SU-DHL-6 (cell line): ENCODE data around the gene PRDM16.

ENCODE experiments used
- H2AFZ ChIP-seq: fragments of 200-600 bp; sonication (generic); 2 replicates; pipeline ENCODE4 v1.6.1; 2014; ENCODE audit warnings: low read depth, mild to moderate bottlenecking, moderate library complexity, mixed read lengths, antibody characterized with exemption, low read length; ENCODE audit not compliant: severe bottlenecking
- H3F3A ChIP-seq: fragments of 200-600 bp; shearing (Covaris generic); 2 replicates; pipeline ENCODE4 v1.6.0; 2016; ENCODE audit warnings: antibody characterized with exemption, mild to moderate bottlenecking; ENCODE audit not compliant: insufficient read depth
- H3K27ac ChIP-seq: fragments of 200-600 bp; sonication (generic); 2 replicates; pipeline ENCODE4 v1.5.1; 2016; ENCODE audit warnings: low read depth, mild to moderate bottlenecking, low read length, moderate library complexity, mixed read lengths
- H3K27me3 ChIP-seq: fragments of 200-600 bp; sonication (generic), shearing (Covaris generic); 2 replicates; pipeline ENCODE4 v1.6.0; 2014; ENCODE audit warnings: mild to moderate bottlenecking, low read length
- H3K36me3 ChIP-seq: fragments of 200-600 bp; sonication (generic); 2 replicates; pipeline ENCODE4 v1.6.1; 2014; ENCODE audit warnings: mild to moderate bottlenecking, low read length, mixed read lengths
- H3K4me2 ChIP-seq: fragments of 300-600, 200-600 bp; shearing (Covaris generic), sonication (generic); 2 replicates; pipeline ENCODE4 v1.6.0; 2014; ENCODE audit warnings: low read length, low read depth, mild to moderate bottlenecking; ENCODE audit not compliant: poor library complexity, severe bottlenecking
- H3K4me3 ChIP-seq: fragments of 200-600 bp; sonication (generic); 2 replicates; pipeline ENCODE4 v1.5.1; 2014; ENCODE audit warnings: antibody characterized with exemption, low read length, mild to moderate bottlenecking, mixed read lengths; ENCODE audit not compliant: insufficient read depth, poor library complexity, severe bottlenecking
- H3K79me2 ChIP-seq: fragments of 200-600 bp; sonication (generic); 2 replicates; pipeline ENCODE4 v1.6.1; 2014; ENCODE audit warnings: mild to moderate bottlenecking, low read length, moderate library complexity; ENCODE audit not compliant: insufficient read depth
- H3K9ac ChIP-seq: fragments of 200-600 bp; sonication (generic); 2 replicates; pipeline ENCODE4 v1.7.0; 2014; ENCODE audit warnings: mild to moderate bottlenecking, low read length
- H3K9me2 ChIP-seq: fragments of 200-600 bp; sonication (generic); replicated peaks from 2 replicates; pipeline ENCODE4 v1.6.1; 2014; ENCODE audit warnings: low read length; ENCODE audit not compliant: insufficient read depth
- H3K9me3 ChIP-seq: fragments of 200-600 bp; sonication (generic); 2 replicates; pipeline ENCODE4 v1.6.1; 2014; ENCODE audit warnings: low read length, mixed read lengths; ENCODE audit not compliant: insufficient read depth
- H4K20me1 ChIP-seq: fragments of 200-600 bp; sonication (generic); 2 replicates; pipeline ENCODE4 v1.6.1; 2014; ENCODE audit warnings: low read depth, mild to moderate bottlenecking, antibody characterized with exemption, low read length, moderate library complexity, mixed read lengths
- EZH2phosphoT487 ChIP-seq: fragments of 200-600 bp; sonication (generic), shearing (Covaris generic); conservative IDR thresholded peaks from 2 replicates; pipeline ENCODE4 v1.6.1; 2018; ENCODE audit warnings: mild to moderate bottlenecking, antibody characterized with exemption, low read length, moderate library complexity, mixed read lengths
- TF ChIP-seq, protein P1 (sequence below): fragments of 200-600 bp; sonication (generic); IDR thresholded peaks from one replicate; pipeline ENCODE4 v1.5.1; 2017; ENCODE audit warnings: antibody characterized with exemption, mild to moderate bottlenecking, low read length, moderate library complexity; ENCODE audit not compliant: insufficient read depth, poor library complexity, severe bottlenecking

The PRDM16 gene

DNA sequence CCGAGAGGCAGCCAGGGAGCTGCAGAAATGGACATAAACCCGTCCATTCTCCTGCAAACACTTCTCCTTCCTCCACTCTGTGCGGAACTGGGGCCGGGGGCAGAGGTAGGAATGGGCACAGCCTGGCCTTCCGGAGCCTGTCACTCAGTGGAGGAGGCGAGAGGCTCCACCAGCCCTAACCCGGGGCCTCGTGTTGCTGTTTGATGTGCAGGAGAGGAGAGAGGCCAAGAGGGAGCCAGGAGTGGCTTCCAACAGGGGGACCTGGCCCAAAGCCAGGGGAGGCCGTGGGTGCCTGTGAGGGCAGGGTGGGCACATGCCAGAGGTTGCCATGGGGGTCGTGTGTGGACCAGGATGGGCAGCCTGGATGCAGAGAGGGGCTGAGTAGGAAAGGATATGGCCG is 227.3 kb downstream of the PRDM16 start:
- Histone ChIP-seq H3K9me3 (no peaks in the 10 kb centered on the region), H3K4me2 (no peak overlapping the region), H3K27me3 (no peaks in the 10 kb centered on the region), H3F3A (no peaks in the 10 kb centered on the region), H2AFZ (no peak overlapping the region), H3K79me2 (no peaks in the 10 kb centered on the region), H3K27ac (no peak overlapping the region), H3K9ac (no peak overlapping the region), H3K9me2 (no peaks in the 10 kb centered on the region), H3K4me3 (no peak overlapping the region), H3K36me3 (no peaks in the 10 kb centered on the region), H4K20me1 (no peaks in the 10 kb centered on the region)
- TF ChIP-seq, protein P1, sequence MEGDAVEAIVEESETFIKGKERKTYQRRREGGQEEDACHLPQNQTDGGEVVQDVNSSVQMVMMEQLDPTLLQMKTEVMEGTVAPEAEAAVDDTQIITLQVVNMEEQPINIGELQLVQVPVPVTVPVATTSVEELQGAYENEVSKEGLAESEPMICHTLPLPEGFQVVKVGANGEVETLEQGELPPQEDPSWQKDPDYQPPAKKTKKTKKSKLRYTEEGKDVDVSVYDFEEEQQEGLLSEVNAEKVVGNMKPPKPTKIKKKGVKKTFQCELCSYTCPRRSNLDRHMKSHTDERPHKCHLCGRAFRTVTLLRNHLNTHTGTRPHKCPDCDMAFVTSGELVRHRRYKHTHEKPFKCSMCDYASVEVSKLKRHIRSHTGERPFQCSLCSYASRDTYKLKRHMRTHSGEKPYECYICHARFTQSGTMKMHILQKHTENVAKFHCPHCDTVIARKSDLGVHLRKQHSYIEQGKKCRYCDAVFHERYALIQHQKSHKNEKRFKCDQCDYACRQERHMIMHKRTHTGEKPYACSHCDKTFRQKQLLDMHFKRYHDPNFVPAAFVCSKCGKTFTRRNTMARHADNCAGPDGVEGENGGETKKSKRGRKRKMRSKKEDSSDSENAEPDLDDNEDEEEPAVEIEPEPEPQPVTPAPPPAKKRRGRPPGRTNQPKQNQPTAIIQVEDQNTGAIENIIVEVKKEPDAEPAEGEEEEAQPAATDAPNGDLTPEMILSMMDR, result no peak

DNA sequence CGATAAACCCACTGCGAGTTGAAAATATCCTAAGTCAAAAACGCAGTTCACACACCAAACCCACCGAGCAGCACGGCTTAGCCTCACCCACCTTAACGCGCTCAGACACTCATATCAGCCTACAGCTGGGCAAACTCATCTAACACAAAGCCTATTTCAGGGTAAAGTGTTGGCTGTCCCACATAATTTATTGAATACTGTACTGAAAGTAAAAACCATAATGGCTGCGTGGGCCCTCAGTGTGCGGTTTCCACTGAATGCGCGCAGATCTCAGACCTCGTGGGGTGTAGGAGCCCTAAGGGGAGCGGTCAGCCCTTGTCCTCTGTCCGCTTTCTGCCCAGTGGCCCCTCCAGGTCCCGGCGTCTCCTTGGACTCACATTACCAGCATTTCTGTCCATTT is 227.8 kb downstream of the PRDM16 start:
- Histone ChIP-seq H3K27ac (no peak overlapping the region), H3K9me3 (no peaks in the 10 kb centered on the region), H3K9me2 (no peaks in the 10 kb centered on the region), H3F3A (no peaks in the 10 kb centered on the region), H3K79me2 (no peaks in the 10 kb centered on the region), H3K9ac (no peak overlapping the region), H3K4me2 (no peak overlapping the region), H3K36me3 (no peaks in the 10 kb centered on the region), H3K4me3 (no peak overlapping the region), H4K20me1 (no peaks in the 10 kb centered on the region), H2AFZ (no peak overlapping the region), H3K27me3 (no peaks in the 10 kb centered on the region)
- TF ChIP-seq, protein P1, result no peak
- TF ChIP-seq EZH2phosphoT487, result no peak

DNA sequence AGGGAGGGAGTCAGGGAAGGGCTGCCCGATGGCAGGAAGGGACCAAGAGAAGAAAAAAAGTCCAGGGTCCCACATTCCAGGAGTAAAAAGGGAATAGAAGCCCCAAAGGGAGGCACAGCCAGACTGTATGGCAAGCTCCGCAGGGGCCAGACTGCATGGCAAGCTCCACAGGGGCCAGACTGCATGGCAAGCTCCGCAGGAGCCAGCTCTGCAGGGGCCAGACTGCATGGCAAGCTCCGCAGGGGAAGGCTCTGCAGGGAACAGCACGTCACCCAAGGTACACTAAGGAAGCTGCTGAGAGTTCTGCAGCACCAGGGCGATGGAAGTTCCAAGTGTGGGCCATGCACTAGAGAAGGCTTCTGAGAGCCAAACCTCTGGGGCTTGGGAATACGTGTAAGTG is 228.8 kb downstream of the PRDM16 start:
- no peak overlapping the region for H3K4me3 ChIP-seq
- H3K9ac ChIP-seq, result no peak overlapping the region
- H4K20me1 ChIP-seq, result no peaks in the 10 kb centered on the region
- H3F3A ChIP-seq, result no peaks in the 10 kb centered on the region
- H3K27me3 ChIP-seq, result no peaks in the 10 kb centered on the region
- no peaks in the 10 kb centered on the region for H3K9me3 ChIP-seq
- no peak overlapping the region for H3K4me2 ChIP-seq
- TF ChIP-seq, protein P1, result no peak
- no peak for TF ChIP-seq EZH2phosphoT487
- H3K36me3 ChIP-seq, result no peaks in the 10 kb centered on the region
- H3K9me2 ChIP-seq, result no peaks in the 10 kb centered on the region
- no peak overlapping the region for H2AFZ ChIP-seq
- H3K27ac ChIP-seq, result no peak overlapping the region
- H3K79me2 ChIP-seq, result no peaks in the 10 kb centered on the region

DNA sequence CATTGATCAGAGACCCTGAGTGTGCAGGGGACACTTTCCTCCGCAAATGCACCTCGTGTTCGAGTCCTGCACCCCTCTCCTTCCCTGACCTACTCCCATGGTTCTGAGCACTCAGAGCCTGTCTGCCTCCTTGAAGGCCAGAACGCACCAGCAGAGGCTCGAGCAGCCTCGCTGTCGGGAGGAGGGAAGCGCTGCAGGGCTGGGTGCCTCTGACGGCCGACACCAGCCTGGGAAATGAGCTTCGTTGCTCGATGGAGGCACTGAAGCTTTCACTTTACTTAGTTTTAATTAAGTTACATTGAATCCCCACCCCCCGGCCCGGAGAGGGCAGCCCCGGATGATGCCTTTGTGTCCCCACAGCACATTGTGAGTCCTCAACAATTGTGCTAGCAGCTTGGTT is 229.2 kb downstream of the PRDM16 start:
- no peak overlapping the region for H3K27ac ChIP-seq
- no peaks in the 10 kb centered on the region for H3K79me2 ChIP-seq
- no peaks in the 10 kb centered on the region for H4K20me1 ChIP-seq
- H3K4me3 ChIP-seq, result no peak overlapping the region
- no peaks in the 10 kb centered on the region for H3K9me3 ChIP-seq
- no peaks in the 10 kb centered on the region for H3F3A ChIP-seq
- no peak overlapping the region for H3K4me2 ChIP-seq
- no peak overlapping the region for H2AFZ ChIP-seq
- no peaks in the 10 kb centered on the region for H3K9me2 ChIP-seq
- H3K36me3 ChIP-seq, result no peaks in the 10 kb centered on the region
- no peak for TF ChIP-seq EZH2phosphoT487
- TF ChIP-seq, protein P1, result no peak
- no peaks in the 10 kb centered on the region for H3K27me3 ChIP-seq
- no peak overlapping the region for H3K9ac ChIP-seq
